Measurements from ENCODE around the gene LRRC8B. TPM values are rescaled to one million over a fixed set of nuclear protein-coding genes. Genes with fewer than 3 reads are reported as not detected.

Gene LRRC8B
- total RNA-seq, 2 donors from 2014 or later = 39.2 to 39.4 TPM

DNA sequence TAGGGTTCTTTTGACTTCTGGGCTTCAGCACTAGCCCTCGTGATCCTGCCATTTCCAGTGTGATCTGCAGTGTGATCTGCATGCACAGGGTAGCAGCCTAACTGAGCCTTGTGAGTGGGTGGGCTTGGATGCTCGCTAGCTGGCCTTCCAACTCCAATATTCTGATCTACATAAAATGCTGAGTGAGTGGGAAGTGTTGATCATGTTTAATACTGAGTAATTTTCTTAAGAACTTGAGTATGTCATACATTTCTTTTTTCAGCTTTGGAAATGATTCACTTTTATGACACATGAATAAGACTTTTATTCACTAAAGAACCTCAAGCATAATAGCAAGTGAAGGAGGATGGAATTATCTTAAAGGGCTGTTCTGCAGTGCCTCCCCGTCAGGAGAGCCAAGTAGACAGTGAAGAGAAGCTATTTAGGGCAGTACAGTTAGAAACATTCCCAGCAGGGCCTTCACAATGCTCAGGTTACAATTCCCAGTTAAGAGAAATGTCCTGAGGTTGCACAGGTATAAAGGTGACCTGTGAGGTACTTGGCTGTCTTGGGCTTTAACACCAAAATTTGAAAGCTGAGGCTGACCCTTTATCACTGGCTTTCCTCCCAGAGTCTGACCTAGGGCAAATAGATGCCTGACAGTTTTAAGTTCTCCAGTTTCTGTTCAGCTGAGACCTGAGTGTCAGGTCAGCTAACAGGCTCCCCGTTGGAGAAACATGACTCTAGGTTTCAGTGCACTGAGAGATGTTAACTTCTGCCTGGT lies 79.2 kb downstream of the LRRC8B start:
- Histone ChIP-seq H3K27ac (ENCODE audit: low read depth, low read length) (no peak overlapping the region), H3K27me3 (ENCODE audit: control insufficient read depth, insufficient read depth, low read length, poor library complexity, severe bottlenecking) (no peaks in the 10 kb centered on the region), H3K9ac (ENCODE audit: extremely low read depth, low read length, poor library complexity, severe bottlenecking) (no peak overlapping the region), H3K4me1 (ENCODE audit: control insufficient read depth, insufficient read depth, low read length) (no peaks in the 10 kb centered on the region), H3K36me3 (ENCODE audit: control insufficient read depth, insufficient read depth, low read length) (no peaks in the 10 kb centered on the region), H3K9me3 (ENCODE audit: control insufficient read depth, low read length) (no peaks in the 10 kb centered on the region), H3K4me3 (ENCODE audit: low read length) (no peak overlapping the region)
- no peaks in the 10 kb centered on the region for H3K9me3 Mint-ChIP-seq
- no peak overlapping the region for H3K27ac Mint-ChIP-seq
- peaks cover 14% of the 10 kb centered on the region for H3K4me1 Mint-ChIP-seq
- no peaks in the 10 kb centered on the region for H3K36me3 Mint-ChIP-seq (ENCODE audit: low read depth)
- TF ChIP-seq, protein P1, sequence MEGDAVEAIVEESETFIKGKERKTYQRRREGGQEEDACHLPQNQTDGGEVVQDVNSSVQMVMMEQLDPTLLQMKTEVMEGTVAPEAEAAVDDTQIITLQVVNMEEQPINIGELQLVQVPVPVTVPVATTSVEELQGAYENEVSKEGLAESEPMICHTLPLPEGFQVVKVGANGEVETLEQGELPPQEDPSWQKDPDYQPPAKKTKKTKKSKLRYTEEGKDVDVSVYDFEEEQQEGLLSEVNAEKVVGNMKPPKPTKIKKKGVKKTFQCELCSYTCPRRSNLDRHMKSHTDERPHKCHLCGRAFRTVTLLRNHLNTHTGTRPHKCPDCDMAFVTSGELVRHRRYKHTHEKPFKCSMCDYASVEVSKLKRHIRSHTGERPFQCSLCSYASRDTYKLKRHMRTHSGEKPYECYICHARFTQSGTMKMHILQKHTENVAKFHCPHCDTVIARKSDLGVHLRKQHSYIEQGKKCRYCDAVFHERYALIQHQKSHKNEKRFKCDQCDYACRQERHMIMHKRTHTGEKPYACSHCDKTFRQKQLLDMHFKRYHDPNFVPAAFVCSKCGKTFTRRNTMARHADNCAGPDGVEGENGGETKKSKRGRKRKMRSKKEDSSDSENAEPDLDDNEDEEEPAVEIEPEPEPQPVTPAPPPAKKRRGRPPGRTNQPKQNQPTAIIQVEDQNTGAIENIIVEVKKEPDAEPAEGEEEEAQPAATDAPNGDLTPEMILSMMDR (conservative IDR thresholded peaks at IDR 0.05) = no peak
- H3K27me3 Mint-ChIP-seq (ENCODE audit: insufficient read depth) = no peaks in the 10 kb centered on the region
- DNase-seq = no peak
- WGBS, 2 experiments (ENCODE audit: insufficient coverage in 1 of 2, insufficient read length in 1 of 2) = 71 to 75% methylated on average over 3 of the region's 4 CpGs
- H3K4me3 Mint-ChIP-seq = no peak overlapping the region

DNA sequence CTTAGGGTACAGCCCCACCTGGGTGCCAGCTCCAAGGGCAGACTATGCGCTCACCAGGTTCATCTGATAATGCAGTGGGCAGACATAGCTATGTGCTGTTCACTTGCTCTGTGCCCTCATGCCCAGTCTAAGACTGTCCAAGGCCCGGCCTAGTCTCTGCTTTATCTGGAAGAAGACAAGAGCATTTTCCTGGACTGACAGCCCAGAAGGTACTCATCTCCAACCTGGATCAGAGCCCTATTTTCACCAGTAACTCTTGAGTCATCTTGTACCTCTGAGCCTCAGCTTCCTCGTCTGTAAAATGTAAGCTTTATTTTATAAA lies 79.7 kb downstream of the LRRC8B start:
- Histone ChIP-seq H3K27ac (ENCODE audit: low read depth, low read length) (no peak overlapping the region), H3K27me3 (ENCODE audit: control insufficient read depth, insufficient read depth, low read length, poor library complexity, severe bottlenecking) (no peaks in the 10 kb centered on the region), H3K4me1 (ENCODE audit: control insufficient read depth, insufficient read depth, low read length) (no peaks in the 10 kb centered on the region), H3K36me3 (ENCODE audit: control insufficient read depth, insufficient read depth, low read length) (no peaks in the 10 kb centered on the region), H3K4me3 (ENCODE audit: low read length) (no peak overlapping the region), H3K9me3 (ENCODE audit: control insufficient read depth, low read length) (no peaks in the 10 kb centered on the region), H3K9ac (ENCODE audit: extremely low read depth, low read length, poor library complexity, severe bottlenecking) (no peak overlapping the region)
- Mint-ChIP-seq H3K27me3 (ENCODE audit: insufficient read depth) (no peaks in the 10 kb centered on the region), H3K27ac (no peak overlapping the region), H3K4me1 (peaks cover 9% of the 10 kb centered on the region), H3K4me3 (no peak overlapping the region), H3K9me3 (no peaks in the 10 kb centered on the region), H3K36me3 (ENCODE audit: low read depth) (no peaks in the 10 kb centered on the region)
- 83 to 90% methylated on average over 1 to 3 of the region's 3 CpGs for WGBS, 2 experiments (ENCODE audit: insufficient coverage in 1 of 2, insufficient read length in 1 of 2)
- TF ChIP-seq, protein P1 (conservative IDR thresholded peaks at IDR 0.05) = no peak
- no peak for DNase-seq

DNA sequence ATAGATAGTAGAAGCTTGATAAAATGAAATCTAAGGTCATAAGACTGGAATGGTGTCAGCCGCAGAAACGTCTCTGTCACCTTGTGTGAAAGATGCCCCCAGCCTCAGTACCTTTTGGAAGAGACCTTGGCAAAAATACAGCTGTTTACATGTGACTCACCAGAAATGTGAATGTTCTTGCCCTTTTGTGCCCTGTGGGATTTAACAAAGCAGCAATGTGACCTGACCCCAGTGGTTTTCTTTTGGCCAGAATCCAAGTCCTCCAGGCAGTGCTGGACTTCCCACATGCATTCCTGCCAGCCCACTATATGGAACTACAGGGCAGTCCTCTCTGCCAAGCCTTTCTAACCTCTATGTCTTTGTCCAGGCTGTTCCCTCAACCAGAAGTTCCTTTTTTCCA lies 81.1 kb downstream of the LRRC8B start:
- Mint-ChIP-seq H3K9me3 (no peaks in the 10 kb centered on the region), H3K4me3 (no peak overlapping the region), H3K27ac (no peak overlapping the region), H3K36me3 (ENCODE audit: low read depth) (no peaks in the 10 kb centered on the region), H3K27me3 (ENCODE audit: insufficient read depth) (no peaks in the 10 kb centered on the region), H3K4me1 (peaks cover 8% of the 10 kb centered on the region)
- Histone ChIP-seq H3K9ac (ENCODE audit: extremely low read depth, low read length, poor library complexity, severe bottlenecking) (no peak overlapping the region), H3K27ac (ENCODE audit: low read depth, low read length) (no peak overlapping the region), H3K9me3 (ENCODE audit: control insufficient read depth, low read length) (no peaks in the 10 kb centered on the region), H3K27me3 (ENCODE audit: control insufficient read depth, insufficient read depth, low read length, poor library complexity, severe bottlenecking) (no peaks in the 10 kb centered on the region), H3K4me3 (ENCODE audit: low read length) (no peak overlapping the region), H3K4me1 (ENCODE audit: control insufficient read depth, insufficient read depth, low read length) (no peaks in the 10 kb centered on the region), H3K36me3 (ENCODE audit: control insufficient read depth, insufficient read depth, low read length) (no peaks in the 10 kb centered on the region)
- 69% methylated on average over 2 of the region's 2 CpGs; no CpG with 5 or more reads in 1 of the 2 experiments for WGBS, 2 experiments (ENCODE audit: insufficient coverage in 1 of 2, insufficient read length in 1 of 2)
- DNase-seq = no peak
- TF ChIP-seq, protein P1 (conservative IDR thresholded peaks at IDR 0.05) = no peak
